ENCODE data around the gene DPH5.
"Not testable (repeated sequence)": the region's sequence is repeated elsewhere in the genome, so short reads cannot be mapped to it uniquely, and the experiment has no call there.

The DPH5 gene

DNA sequence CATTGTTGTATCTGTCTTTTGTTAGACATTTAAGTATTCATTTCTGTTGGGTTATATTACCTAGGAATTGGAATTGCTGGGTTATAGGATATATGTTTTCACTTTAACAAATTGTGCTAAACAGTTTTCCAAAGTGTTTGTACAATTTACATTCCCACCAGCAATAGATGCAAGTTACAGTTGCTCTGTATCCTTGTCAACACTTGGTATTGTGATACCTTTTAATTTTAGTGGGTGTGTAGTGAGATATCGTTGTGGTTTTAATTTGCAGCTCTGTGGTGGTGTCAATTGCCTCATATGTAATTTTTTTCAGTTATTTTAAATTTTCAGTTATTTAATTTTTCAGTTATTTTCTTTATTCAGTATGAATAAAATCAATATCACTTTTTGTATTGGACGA lies 7.4 kb upstream of the DPH5 start:
- TF ChIP-seq, protein P1, sequence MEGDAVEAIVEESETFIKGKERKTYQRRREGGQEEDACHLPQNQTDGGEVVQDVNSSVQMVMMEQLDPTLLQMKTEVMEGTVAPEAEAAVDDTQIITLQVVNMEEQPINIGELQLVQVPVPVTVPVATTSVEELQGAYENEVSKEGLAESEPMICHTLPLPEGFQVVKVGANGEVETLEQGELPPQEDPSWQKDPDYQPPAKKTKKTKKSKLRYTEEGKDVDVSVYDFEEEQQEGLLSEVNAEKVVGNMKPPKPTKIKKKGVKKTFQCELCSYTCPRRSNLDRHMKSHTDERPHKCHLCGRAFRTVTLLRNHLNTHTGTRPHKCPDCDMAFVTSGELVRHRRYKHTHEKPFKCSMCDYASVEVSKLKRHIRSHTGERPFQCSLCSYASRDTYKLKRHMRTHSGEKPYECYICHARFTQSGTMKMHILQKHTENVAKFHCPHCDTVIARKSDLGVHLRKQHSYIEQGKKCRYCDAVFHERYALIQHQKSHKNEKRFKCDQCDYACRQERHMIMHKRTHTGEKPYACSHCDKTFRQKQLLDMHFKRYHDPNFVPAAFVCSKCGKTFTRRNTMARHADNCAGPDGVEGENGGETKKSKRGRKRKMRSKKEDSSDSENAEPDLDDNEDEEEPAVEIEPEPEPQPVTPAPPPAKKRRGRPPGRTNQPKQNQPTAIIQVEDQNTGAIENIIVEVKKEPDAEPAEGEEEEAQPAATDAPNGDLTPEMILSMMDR (IDR thresholded peaks at IDR 0.05; ENCODE audit: low read depth, low read length, missing control alignments) = no peak
- DNase-seq (ENCODE audit: extremely low read depth, low read depth) = no peak
- H3K4me3 ChIP-seq (replicated peaks; ENCODE audit: low read depth, low read length) = no peak overlapping the region

DNA sequence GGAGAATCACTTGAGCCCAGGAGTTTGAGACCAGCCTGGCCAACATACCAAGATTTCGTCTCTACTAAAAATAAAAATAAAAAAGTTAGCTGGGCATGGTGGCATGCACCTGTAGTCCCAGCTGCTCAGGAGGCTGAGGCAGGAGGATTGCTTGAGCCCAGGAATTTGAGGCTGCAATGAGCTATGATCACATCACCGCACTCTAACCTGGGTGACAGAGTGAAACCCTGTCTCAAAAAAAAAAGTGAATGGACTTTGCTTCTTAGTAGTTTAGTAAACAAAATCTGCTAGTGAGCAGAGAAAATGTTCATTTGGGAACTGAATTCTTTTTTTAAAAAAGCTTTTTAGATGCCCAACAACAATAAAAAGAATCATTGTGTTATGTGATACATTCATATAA lies 6.5 kb upstream of the DPH5 start:
- not testable (repeated sequence) for DNase-seq (ENCODE audit: extremely low read depth, low read depth); H3K4me3 ChIP-seq (replicated peaks; ENCODE audit: low read depth, low read length)

DNA sequence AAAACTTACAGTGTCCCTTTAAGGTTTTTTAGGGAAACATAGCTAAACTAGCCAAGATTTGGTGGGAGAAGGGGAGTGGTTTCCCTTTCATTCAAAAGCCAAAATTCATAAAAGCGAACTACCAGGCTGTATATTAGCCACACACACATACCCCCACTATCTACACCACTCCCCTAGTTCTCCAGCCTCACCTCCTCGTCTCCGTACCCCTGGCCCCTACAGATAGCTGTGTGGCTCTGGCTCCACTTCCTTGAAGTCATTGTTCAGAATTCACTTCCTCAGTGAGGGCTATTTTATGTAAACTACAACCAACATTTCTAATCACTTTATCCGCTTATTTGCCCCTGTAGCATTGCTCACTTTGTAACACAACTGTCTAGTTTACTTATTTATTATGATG lies 5.3 kb upstream of the DPH5 start:
- TF ChIP-seq, protein P1 (IDR thresholded peaks at IDR 0.05; ENCODE audit: low read depth, low read length, missing control alignments) = no peak
- no peak for DNase-seq (ENCODE audit: extremely low read depth, low read depth)
- no peak overlapping the region for H3K4me3 ChIP-seq (replicated peaks; ENCODE audit: low read depth, low read length)

DNA sequence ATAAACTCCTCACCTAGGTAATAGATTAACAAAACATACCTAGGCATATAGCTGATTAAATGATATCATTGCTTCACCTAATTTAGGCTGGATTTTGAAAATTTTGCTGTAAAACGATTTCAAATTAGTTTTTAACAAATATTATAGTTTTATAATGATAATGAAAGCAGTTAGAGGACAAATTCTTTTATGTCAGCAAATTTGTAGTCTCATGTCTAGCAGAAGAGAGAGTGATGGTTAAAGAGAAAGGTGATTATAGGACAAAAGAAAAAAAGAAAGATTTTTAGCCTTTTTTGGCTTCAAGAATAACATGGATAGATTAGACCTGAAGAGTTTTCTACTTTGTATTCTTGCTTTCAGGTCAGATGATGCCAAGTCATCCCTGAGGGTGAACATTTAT lies 3.6 kb upstream of the DPH5 start:
- H3K4me3 ChIP-seq (replicated peaks; ENCODE audit: low read depth, low read length) = no peak overlapping the region
- TF ChIP-seq, protein P1 (IDR thresholded peaks at IDR 0.05; ENCODE audit: low read depth, low read length, missing control alignments) = no peak
- DNase-seq (ENCODE audit: extremely low read depth, low read depth) = no peak

DNA sequence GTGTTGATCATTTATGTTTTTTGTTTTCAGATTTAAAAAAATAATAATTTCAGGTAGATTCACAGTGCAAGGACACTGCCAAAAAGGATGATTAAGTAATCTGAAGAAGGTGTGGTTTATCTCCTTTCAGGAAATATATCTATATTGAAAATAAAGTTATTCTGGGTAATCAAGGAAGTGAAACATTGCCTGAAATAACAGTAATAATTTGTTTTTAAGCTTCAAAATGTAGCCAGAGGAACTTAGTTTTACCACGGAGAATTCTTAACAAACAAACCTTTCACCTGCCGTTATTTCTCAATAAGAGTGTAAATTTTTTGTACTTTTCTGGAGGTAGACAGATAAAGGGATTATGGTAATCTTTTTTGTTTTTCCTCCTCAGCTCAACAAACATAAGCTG lies 2.9 kb upstream of the DPH5 start:
- no peak for DNase-seq (ENCODE audit: extremely low read depth, low read depth)
- TF ChIP-seq, protein P1 (IDR thresholded peaks at IDR 0.05; ENCODE audit: low read depth, low read length, missing control alignments) = no peak
- no peak overlapping the region for H3K4me3 ChIP-seq (replicated peaks; ENCODE audit: low read depth, low read length)

DNA sequence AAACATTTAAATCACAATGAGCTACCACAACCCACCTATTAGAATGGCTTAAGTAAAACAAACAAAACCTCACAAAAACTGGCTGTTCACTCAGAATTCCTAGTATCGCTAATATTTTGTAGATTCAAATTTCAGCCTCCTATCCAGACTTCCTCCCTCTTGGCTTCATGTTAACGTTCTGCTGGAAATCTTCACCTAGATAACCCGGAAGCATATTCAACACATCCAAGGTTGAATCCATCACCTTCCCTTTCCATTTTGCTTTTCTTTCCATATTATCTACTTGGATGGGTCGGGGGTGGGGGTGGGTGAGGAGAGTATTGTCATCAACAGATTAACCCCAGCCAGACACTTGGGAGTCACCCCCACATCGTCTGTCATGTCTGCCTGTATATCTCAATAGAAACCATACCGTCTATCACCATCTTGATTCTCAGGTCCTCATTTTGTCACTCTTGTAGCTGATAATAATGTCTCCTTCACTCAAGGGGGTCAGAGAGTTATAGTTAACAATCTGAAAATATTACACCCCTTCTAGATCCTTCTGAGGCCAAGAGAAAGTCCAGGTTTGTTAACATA lies 1.7 kb upstream of the DPH5 start:
- no peak overlapping the region; the same call in 1 of the 2 replicates for H3K4me3 ChIP-seq (replicated peaks; ENCODE audit: low read depth, low read length)

DNA sequence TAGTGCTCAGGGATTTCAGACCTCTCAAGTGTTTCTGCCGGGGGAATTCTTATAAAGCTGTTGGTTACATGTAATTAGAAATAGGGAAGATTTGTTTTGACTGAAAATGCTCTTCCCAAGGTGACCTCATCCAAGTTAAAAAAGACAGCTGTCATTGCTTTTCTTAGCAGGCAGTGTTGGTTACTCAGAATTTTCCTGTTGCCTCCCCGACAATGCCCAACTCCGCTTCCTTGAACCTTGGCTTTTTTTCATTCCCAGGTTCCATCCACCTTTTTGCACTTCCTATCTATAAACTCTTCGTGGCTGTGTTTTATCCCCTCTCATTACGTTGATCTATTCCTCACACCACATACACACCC lies 825 bp upstream of the DPH5 start:
- TF ChIP-seq, protein P1 (IDR thresholded peaks at IDR 0.05; ENCODE audit: low read depth, low read length, missing control alignments) = no peak
- H3K4me3 ChIP-seq (replicated peaks; ENCODE audit: low read depth, low read length) = peak overlapping the region; percentile 87
- DNase-seq (ENCODE audit: extremely low read depth, low read depth) = no peak

More for the DNA sequence above, 1.7 kb upstream of the DPH5 start:
- TF ChIP-seq, protein P1 (IDR thresholded peaks at IDR 0.05; ENCODE audit: low read depth, low read length, missing control alignments) = no peak
- DNase-seq (ENCODE audit: extremely low read depth, low read depth) = no peak
